ENCODE results near the gene VEZF1.

The VEZF1 gene

GRCh38 chr17:57994436-57994835 lies 6.4 kb upstream of the VEZF1 start:
- Histone ChIP-seq H3K27me3 (ENCODE audit: control insufficient read depth, insufficient read depth, low read length) (no peaks in the 10 kb centered on the region), H3K36me3 (ENCODE audit: insufficient read depth, low read length) (peaks cover 33% of the 10 kb centered on the region), H3K9ac (ENCODE audit: low read depth, low read length) (no peak overlapping the region), H3K4me2 (ENCODE audit: low read length) (no peak overlapping the region), H3K4me1 (ENCODE audit: control insufficient read depth, insufficient read depth, low read length) (peaks cover 3% of the 10 kb centered on the region), H3K9me3 (replicated peaks; ENCODE audit: low read length) (no peaks in the 10 kb centered on the region), H3K4me3 (ENCODE audit: low read length) (no peak overlapping the region)

GRCh38 chr17:57993471-57994365 lies 5.7 kb upstream of the VEZF1 start:
- Histone ChIP-seq H3K9me3 (replicated peaks; ENCODE audit: low read length) (no peaks in the 10 kb centered on the region), H3K36me3 (ENCODE audit: insufficient read depth, low read length) (peaks cover 25% of the 10 kb centered on the region), H3K4me1 (ENCODE audit: control insufficient read depth, insufficient read depth, low read length) (peaks cover 10% of the 10 kb centered on the region), H3K4me2 (ENCODE audit: low read length) (no peak overlapping the region), H3K4me3 (ENCODE audit: low read length) (no peak overlapping the region), H3K27me3 (ENCODE audit: control insufficient read depth, insufficient read depth, low read length) (no peaks in the 10 kb centered on the region), H3K9ac (ENCODE audit: low read depth, low read length) (peak overlapping the region; percentile 2)

- Histone ChIP-seq H3K9ac (ENCODE audit: low read depth, low read length) (no peak overlapping the region), H3K4me1 (ENCODE audit: control insufficient read depth, insufficient read depth, low read length) (peaks cover 14% of the 10 kb centered on the region), H3K27me3 (ENCODE audit: control insufficient read depth, insufficient read depth, low read length) (no peaks in the 10 kb centered on the region), H3K9me3 (replicated peaks; ENCODE audit: low read length) (no peaks in the 10 kb centered on the region), H3K36me3 (ENCODE audit: insufficient read depth, low read length) (peaks cover 4% of the 10 kb centered on the region), H3K4me2 (ENCODE audit: low read length) (no peak overlapping the region), H3K4me3 (ENCODE audit: low read length) (no peak overlapping the region)
Observed at GRCh38 chr17:57991537-57991936, 3.5 kb upstream of the VEZF1 start.

GRCh38 chr17:57990037-57990436 lies 2.0 kb upstream of the VEZF1 start:
- Histone ChIP-seq H3K4me2 (ENCODE audit: low read length) (no peak overlapping the region), H3K27me3 (ENCODE audit: control insufficient read depth, insufficient read depth, low read length) (no peaks in the 10 kb centered on the region), H3K4me1 (ENCODE audit: control insufficient read depth, insufficient read depth, low read length) (peaks cover 27% of the 10 kb centered on the region), H3K9ac (ENCODE audit: low read depth, low read length) (no peak overlapping the region), H3K4me3 (ENCODE audit: low read length) (no peak overlapping the region), H3K9me3 (replicated peaks; ENCODE audit: low read length) (no peaks in the 10 kb centered on the region), H3K36me3 (ENCODE audit: insufficient read depth, low read length) (peaks cover 2% of the 10 kb centered on the region)

GRCh38 chr17:57988301-57989250 lies 522 bp upstream of the VEZF1 start:
- H3K9me3 ChIP-seq (replicated peaks; ENCODE audit: low read length): no peaks in the 10 kb centered on the region
- H3K4me1 ChIP-seq (ENCODE audit: control insufficient read depth, insufficient read depth, low read length): peaks cover 41% of the 10 kb centered on the region
- peak overlapping the region; percentile 86 for H3K9ac ChIP-seq (ENCODE audit: low read depth, low read length)
- peaks cover 2% of the 10 kb centered on the region for H3K36me3 ChIP-seq (ENCODE audit: insufficient read depth, low read length)
- no peaks in the 10 kb centered on the region for H3K27me3 ChIP-seq (ENCODE audit: control insufficient read depth, insufficient read depth, low read length)
- H3K4me3 ChIP-seq (ENCODE audit: low read length): peak overlapping the region; percentile 84
- H3K4me2 ChIP-seq (ENCODE audit: low read length): peak overlapping the region; percentile 90

DNA sequence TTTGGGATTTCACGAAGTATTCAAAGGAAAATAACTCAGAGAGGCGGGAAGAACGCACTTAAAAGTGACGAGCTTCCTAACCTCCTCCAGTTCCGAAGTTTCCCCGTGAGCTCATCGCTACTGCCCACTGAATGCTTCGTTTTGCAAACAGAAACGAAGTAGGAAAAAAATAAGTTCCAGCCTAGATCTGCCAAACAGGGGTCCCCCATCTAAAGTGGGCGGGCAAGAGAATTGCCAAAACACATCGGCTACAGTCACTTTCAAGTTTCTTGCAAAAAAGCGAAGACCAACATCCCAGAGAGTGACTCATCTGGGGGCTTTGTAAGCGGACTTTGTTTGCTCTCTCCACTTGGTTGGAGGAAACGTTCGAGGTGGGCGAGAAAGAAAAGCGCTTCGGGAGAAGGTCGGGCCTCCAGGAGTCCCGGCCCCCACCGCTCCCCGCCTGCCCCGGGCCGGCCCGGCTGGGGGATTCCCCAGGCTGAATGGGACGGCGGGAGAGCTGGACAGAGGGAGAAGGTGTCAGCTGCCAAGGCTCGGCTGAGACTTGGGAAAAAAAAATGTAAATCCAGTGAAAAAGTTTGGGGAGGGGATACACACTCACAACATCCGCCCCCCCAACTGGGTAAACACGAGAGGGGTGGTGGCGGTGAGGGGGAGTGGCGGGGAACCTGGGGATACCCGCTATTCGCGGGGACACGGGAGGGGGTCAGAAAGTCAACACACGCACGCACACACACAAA lies 1.0 kb downstream of the VEZF1 start:
- peak overlapping the region; percentile 84 for H3K4me2 ChIP-seq (ENCODE audit: low read length)
- peak overlapping the region; percentile 84 for H3K4me3 ChIP-seq (ENCODE audit: low read length)
- H3K9me3 ChIP-seq (replicated peaks; ENCODE audit: low read length): no peaks in the 10 kb centered on the region
- no peaks in the 10 kb centered on the region for H3K27me3 ChIP-seq (ENCODE audit: control insufficient read depth, insufficient read depth, low read length)
- H3K9ac ChIP-seq (ENCODE audit: low read depth, low read length): peak overlapping the region; percentile 86
- H3K4me1 ChIP-seq (ENCODE audit: control insufficient read depth, insufficient read depth, low read length): peaks cover 47% of the 10 kb centered on the region
- peaks cover 13% of the 10 kb centered on the region for H3K36me3 ChIP-seq (ENCODE audit: insufficient read depth, low read length)

DNA sequence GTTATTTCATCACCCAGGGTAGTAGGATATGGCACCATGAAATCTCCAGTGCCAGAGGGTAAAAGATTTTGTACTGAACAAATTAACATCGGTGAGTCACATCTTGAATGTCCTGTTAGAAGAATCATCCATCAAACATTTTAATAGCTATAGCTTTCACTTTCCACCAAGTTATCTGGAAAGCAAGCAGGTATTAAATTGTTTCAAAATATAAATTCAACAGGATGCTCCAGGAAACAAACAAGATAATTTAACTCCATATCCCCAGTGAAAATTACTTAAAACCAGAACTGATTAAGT lies 2.4 kb downstream of the VEZF1 start:
- Histone ChIP-seq H3K27me3 (ENCODE audit: control insufficient read depth, insufficient read depth, low read length) (no peaks in the 10 kb centered on the region), H3K4me1 (ENCODE audit: control insufficient read depth, insufficient read depth, low read length) (peaks cover 47% of the 10 kb centered on the region), H3K36me3 (ENCODE audit: insufficient read depth, low read length) (peaks cover 25% of the 10 kb centered on the region), H3K4me2 (ENCODE audit: low read length) (peak overlapping the region; percentile 84), H3K9ac (ENCODE audit: low read depth, low read length) (peak overlapping the region; percentile 86), H3K4me3 (ENCODE audit: low read length) (peak overlapping the region; percentile 84), H3K9me3 (replicated peaks; ENCODE audit: low read length) (no peaks in the 10 kb centered on the region)

- H3K27me3 ChIP-seq (ENCODE audit: control insufficient read depth, insufficient read depth, low read length): no peaks in the 10 kb centered on the region
- peaks cover 47% of the 10 kb centered on the region for H3K4me1 ChIP-seq (ENCODE audit: control insufficient read depth, insufficient read depth, low read length)
- H3K4me3 ChIP-seq (ENCODE audit: low read length): peak overlapping the region; percentile 84
- peak overlapping the region; percentile 86 for H3K9ac ChIP-seq (ENCODE audit: low read depth, low read length)
- H3K36me3 ChIP-seq (ENCODE audit: insufficient read depth, low read length): peaks cover 28% of the 10 kb centered on the region
- no peaks in the 10 kb centered on the region for H3K9me3 ChIP-seq (replicated peaks; ENCODE audit: low read length)
- H3K4me2 ChIP-seq (ENCODE audit: low read length): peak overlapping the region; percentile 84
Observed at GRCh38 chr17:57984936-57985674, 2.9 kb downstream of the VEZF1 start.

DNA sequence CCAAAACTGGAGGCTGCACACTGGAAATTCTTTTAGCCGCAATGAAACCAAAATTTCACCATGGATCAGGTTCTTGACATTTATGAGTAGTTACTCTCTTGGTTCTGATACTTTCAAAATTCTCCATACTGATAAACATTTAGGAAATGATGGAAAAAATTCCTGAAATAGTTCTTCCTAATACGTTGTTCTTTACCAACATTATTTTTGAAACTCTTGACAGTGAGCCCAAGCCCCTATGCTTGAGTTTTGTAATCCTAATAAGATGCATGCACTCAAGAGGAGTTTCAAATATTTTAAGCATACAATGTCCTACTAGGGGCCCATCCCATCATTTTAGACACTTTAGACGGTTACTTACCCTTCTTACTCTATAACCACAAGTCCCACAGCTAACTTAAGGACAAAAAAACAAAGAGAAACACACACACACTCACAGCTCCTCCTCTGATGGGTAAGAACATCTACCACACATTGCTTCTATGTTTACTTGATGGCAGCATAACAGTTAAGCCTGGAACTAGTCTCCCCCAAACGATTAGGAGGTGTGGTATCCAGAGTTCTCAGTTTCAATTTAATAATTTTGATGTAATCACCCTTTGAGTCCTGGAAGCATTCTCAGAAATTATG lies 3.7 kb downstream of the VEZF1 start:
- no peaks in the 10 kb centered on the region for H3K27me3 ChIP-seq (ENCODE audit: control insufficient read depth, insufficient read depth, low read length)
- H3K9ac ChIP-seq (ENCODE audit: low read depth, low read length): peak overlapping the region; percentile 86
- H3K9me3 ChIP-seq (replicated peaks; ENCODE audit: low read length): no peaks in the 10 kb centered on the region
- H3K4me2 ChIP-seq (ENCODE audit: low read length): peak overlapping the region; percentile 84
- H3K4me1 ChIP-seq (ENCODE audit: control insufficient read depth, insufficient read depth, low read length): peaks cover 44% of the 10 kb centered on the region
- H3K36me3 ChIP-seq (ENCODE audit: insufficient read depth, low read length): peaks cover 35% of the 10 kb centered on the region
- peak overlapping the region; percentile 84 for H3K4me3 ChIP-seq (ENCODE audit: low read length)

DNA sequence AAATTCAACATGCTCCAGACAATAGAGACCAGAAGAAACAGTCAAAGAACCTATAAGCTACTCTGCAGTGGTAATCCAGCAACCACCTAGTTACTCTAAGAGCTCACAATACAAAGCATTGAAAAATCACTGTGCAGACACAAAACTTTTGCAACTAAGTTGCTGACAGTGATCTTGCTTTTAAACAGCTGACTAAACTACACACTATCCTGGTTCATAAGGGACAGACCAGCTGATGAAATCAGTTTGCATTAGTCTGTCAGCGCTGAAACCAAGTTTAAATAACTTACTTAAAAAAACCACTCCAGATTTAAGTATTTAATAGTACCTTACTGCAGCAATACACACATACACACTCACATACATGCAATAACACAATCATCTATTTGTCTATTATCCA lies 4.6 kb downstream of the VEZF1 start:
- no peak overlapping the region for H3K9ac ChIP-seq (ENCODE audit: low read depth, low read length)
- no peaks in the 10 kb centered on the region for H3K9me3 ChIP-seq (replicated peaks; ENCODE audit: low read length)
- no peak overlapping the region for H3K4me3 ChIP-seq (ENCODE audit: low read length)
- H3K36me3 ChIP-seq (ENCODE audit: insufficient read depth, low read length): peaks cover 44% of the 10 kb centered on the region
- no peaks in the 10 kb centered on the region for H3K27me3 ChIP-seq (ENCODE audit: control insufficient read depth, insufficient read depth, low read length)
- peak overlapping the region; percentile 84 for H3K4me2 ChIP-seq (ENCODE audit: low read length)
- H3K4me1 ChIP-seq (ENCODE audit: control insufficient read depth, insufficient read depth, low read length): peaks cover 34% of the 10 kb centered on the region
